ENCODE data around the gene ADAP1.
"Not testable (repeated sequence)": the region's sequence is repeated elsewhere in the genome, so short reads cannot be mapped to it uniquely, and the experiment has no call there.

Gene ADAP1

DNA sequence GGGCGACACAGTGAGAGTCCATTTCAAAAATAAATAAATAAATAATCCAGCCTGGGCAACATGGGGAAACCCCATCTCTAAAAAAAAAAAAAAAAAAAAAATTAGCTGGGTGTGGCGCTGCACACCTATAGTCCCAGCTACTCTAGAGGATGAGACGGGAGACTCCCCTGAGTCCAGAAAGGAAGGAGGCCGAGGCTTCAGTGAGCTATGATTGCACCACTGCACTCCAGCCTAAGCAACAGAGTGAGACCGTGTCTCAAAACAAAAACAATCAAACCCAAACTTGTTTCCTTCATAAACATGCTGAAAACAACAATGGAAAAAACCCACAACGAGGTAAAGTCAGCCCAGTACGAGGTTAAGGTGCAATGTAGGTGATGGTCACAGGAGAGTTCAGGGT is 19.7 kb upstream of the ADAP1 start:
- DNase-seq = no peak

DNA sequence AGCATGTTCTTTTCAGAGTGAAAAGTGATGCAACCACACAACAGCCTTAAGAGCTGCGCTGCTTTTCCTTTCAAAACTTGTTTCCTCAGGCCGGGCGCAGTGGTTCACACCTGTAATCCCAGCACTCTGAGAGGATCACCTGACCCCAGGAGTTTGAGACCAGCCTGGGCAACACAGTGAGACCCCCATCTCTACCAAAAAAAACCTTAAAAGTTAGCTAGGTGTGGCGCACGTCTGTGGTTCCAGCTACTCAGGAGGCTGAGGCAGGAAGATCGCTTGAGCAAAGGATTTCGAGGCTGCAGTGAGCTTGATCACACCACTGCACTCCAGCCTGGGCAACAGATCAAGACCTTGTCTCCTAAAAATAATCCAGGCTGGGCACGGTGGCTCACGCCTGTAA is 18.8 kb upstream of the ADAP1 start:
- no peak for DNase-seq

DNA sequence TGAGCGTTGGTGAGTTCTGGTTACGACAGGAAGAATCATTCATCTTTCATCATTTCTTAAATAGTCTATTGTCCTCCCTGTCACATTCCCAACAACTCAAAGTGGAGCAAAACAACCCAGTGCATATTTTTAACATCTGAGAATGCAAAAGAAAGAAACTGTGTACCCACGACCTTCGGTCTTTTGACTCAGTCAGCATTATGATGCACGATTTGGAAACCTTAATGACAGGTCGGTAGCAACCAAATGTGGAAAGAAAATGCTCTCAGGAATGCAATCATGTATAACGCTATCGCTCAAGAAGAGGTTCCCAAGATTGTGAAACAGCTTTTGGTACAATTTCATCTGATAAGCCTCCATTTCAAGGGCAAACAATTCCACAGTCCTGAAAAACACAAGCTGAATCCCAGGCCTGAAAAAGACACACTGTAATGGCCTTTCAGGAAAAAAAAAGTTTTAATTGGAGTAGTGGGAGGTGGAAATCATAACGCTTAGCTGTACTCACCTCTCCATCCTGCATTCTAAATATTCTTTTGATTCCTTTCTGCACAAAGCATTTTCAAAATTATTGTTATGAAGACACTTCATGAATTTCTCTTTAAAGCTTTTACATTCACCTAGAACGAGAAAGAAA is 18.3 kb upstream of the ADAP1 start:
- DNase-seq = no peak

- DNase-seq = no peak
These were observed 17.6 kb upstream of the ADAP1 start for GRCh38 chr7:972110-972509.

GRCh38 chr7:970744-971143 is 16.3 kb upstream of the ADAP1 start:
- DNase-seq = no peak

DNA sequence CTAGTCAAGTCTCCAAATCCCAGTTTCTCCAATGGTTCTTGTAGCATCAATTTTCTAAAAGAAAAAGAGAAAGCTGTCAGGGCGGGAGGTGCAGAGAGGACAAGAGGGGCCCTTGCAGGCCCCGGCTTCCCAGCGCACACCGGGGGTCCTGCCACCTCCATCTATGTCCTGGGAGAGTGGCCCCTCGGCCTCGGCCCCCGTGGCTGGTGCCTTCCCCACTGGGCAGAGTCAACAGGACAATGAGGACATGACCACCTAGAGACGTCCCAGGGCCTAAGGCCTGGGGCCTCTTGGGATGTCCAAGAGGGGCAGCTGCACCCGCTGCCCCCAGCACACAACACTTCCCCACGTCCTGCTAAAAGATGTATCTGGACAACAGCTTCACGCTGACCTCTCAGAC is 14.9 kb upstream of the ADAP1 start:
- DNase-seq = no peak

- DNase-seq = no peak
These were observed 14.0 kb upstream of the ADAP1 start for GRCh38 chr7:968205-969105.

- DNase-seq = no peak
These were observed 13.0 kb upstream of the ADAP1 start for GRCh38 chr7:967361-968082.

- DNase-seq = no peak
These were observed 12.0 kb upstream of the ADAP1 start for GRCh38 chr7:966291-967069.

- no peak for DNase-seq
These were observed 10.1 kb upstream of the ADAP1 start for GRCh38 chr7:964401-965231.

DNA sequence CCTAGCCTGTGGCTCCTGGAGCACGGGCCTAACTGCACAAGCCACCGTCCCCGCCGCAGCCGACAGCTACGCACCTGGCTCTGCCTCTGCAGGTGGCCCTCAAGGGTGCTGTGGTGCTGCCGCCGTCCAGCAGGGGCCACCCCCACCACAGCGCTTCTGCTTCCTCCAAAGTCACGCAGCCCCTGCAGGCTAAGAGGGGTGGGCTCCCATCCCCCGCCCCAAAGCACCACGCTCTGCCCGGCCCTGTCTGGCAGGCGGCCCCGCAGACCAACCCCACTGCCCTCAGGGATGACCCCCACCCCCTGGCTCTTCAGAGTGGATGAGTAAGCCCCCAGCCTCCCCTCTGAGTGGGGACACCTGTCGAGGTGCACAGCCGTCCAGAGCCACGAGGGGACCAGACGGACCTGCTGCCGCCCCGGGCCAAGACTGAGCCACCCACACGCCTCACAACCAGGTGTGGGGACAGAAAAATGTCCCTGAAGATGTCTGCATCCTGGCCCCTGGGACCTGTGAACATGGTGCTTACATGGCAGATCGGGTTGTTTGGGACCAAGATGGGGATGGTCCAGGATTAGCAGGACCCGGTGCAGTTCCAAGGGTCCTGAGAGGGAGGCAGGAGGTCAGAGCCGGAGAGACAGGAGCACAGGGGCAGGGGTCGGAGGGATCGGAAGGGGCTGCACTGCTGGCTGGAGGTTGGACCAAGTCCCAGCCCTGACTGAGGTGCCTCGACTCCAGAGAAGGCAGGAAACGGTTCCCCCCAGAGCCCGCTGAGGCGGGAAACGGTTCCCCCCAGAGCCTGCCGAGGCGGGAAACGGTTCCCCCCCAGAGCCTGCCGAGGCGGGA is 9.0 kb upstream of the ADAP1 start:
- no peak for DNase-seq

- no peak for DNase-seq
These were observed 8.1 kb upstream of the ADAP1 start for GRCh38 chr7:962401-963081.

DNA sequence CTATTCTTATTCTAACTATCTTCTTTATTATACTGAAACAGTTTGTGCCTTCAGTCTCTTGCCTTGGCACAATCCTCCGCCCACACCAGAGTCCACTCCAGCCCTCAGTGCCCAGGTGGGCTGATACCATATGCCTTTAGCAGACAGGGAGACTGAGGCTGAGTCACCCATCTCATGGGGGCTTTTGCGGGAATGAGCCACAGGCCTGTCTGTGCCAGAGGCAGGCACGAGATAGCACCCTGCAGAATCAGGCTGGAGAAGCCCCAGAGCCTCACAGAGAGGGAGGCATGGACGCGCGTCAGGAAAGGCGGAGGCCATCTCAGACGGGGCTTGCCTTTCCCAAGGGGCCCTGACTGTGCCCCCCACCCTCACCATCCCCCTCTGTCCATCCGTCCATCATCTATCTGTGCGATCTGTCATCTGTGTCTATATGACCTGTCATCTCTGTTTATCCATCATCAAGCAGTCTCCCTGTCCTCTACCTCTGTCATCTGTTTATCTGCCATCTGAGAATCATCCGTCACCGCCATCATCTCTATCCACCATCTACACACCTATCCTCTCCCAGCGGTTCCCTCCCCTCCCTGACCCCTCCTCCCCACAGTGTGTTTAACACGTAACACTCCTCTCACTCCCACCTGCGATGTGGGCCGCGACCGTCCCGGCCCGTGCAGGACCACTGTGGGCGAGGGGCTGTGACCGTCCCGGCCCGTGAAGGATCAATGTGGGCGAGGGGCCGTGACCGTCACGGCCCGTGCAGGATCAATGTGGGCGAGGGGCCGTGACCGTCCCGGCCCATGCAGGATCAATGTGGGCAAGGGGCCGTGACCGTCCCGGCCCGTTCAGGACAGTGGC is 7.3 kb upstream of the ADAP1 start:
- DNase-seq = no peak

DNA sequence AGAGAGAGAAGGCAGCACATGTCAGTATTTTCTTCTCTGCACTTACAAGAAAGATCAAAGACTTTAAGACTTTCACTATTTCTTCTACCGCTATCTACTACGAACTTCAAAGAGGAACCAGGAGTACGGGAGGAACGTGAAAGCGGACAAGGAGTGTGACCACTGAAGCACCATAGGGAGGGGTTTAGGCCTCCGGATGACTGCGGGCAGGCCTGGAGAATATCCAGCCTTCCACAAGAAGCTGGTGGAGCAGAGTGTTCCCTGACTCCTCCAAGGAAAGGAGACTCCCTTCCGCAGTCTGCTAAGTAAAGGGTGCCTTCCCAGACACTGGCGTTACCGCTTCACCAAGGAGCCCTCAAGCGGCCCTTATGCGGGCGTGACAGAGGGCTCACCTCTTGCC is 6.5 kb upstream of the ADAP1 start:
- DNase-seq = not testable (repeated sequence)

DNA sequence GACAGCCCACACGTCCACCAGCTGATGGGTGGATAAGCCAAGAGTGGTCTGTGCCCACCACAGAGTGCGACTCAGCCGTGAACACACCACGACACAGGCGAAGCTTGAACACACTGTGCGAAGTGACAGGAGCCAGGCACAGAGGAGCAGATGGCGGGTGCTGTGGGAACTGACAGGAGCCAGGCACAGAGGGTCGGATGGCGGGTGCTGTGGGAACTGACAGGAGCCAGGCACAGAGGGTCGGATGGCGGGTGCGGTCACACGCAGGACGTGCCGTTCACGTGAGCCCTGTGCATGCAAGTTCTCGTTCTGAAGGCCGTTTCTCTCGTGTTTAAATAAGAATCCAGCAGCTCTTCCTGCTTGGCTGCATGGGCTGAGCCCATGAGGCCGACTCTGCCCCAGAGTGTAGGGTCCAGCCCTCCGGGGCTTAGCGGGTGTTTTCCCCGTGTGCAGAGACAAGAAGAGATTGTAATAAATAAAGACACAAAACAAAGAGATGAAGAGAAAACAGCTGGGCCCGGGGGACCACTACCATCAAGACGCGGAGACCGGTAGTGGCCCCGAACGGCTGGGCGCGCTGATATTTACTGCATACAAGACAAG is 5.9 kb upstream of the ADAP1 start:
- no peak for DNase-seq

DNA sequence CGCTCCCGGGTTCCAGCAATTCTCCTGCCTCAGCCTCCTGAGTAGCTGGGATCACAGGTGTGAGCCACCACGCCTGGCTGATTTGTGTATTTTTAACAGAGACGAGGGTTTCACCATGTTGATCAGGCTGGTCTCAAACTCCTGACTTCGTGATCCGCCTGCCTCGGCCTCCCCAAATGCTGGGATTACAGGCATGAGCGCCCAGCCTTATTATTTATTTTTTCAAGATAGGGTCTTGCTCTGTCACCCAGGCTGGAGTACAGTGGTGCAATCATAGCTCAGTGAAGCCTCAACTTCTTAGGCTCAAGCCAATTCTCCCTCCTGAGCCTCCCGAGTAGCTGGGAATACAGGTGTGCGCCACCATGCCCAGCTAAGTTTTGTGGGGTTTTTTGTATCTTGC is 5.3 kb upstream of the ADAP1 start:
- not testable (repeated sequence) for DNase-seq

GRCh38 chr7:959271-959670 is 4.8 kb upstream of the ADAP1 start:
- DNase-seq = no peak

DNA sequence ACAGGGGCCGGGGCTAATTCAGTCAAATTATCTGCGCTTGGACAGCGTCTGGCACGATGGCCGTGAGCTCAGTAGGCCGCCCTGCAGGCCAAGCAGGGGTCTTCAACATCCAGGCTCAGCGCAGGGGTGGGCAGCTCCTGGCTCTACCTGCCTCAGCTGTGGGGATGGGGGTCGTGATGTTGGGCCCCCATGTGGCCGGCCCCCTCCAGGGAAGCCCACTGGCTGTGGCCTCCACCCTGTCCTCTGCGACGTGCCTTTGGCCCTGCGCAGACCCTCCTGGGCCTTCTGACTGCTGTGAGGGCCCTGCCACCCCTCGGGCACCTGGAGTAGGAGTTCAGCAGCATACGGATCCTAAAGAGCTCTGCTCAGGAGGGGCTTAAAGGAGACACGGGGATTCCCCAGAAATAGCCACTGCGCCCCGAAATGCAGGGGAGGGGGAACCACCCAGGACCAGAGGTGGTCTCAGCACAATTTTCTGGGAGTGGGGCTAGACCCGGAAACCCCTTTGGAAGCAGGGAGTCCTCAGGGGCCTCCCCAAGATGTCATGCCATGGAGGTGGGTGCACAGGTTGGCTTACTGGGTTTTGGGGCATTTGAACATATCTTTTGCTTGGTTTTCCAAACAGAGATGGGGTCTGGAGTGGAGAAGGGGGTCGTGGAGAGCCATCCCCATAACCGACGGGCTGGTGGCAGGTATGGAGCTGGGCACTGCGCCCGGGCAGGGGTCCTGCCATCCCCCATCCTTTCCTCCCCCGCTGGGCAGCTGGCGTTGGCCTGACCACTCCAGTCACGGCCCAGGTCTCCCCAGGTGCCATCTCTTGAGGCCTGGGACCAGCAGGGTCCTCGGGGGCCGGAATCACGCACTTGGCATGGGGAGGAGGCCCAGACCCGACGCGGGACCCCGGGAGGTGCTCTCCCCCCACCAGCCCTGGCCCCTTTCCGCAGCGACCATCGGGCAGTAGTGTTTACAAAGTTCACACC is 4.0 kb upstream of the ADAP1 start:
- no peak for DNase-seq
